ENCODE results near the gene TBX2. TPM values are rescaled to one million over a fixed set of nuclear protein-coding genes. Genes with fewer than 3 reads are reported as not detected.

The TBX2 gene
- total and polyA plus RNA-seq, 10 of the 15 experiments (the other 5 are each of a cell fraction or from before 2014, with no cell fraction given) = 0.13 TPM; not detected in 9

DNA sequence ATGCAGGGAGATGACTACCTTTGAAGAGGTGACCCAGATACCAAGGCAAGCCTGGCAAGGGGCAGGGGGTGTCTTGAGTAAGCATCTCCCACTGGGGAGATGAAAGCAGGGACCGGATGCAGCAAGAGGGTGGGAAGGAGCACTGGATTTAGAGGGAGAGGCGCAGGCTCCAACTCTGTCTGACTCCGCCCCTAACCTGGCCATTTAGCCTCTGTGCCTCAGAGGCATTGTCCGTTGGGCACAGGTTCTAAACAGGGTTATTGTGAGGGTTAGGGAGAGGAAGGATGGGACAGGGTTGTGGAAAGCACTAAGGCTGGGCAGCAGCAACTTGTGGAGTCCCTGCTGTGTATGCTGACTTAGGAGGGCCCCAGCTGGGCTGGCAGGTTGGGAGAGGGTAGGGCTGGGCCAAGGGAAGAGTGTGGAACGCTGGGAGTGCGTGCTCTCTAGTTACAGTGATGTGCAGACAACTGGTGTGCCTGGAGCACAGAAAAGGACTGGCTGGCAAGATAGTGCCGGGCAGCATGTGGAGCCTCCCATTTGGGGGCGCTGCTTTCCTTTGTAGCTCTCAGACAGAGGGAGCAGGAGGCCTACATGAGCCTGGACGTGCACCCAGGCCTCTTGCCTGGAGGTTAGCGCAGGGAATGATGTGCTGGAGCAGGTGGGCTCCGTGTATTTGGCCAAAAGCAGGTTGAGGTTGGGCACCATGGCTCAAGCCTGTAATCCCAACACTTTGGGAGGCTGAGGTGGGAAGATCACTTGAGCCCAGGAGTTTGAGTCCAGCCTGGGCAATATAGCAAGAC lies 26.2 kb downstream of the TBX2 start:
- no peaks in the 10 kb centered on the region; the same call in 2 of the 3 replicates for H3K9me3 ChIP-seq (replicated peaks; ENCODE audit: control insufficient read depth, insufficient read depth, low read length)
- in situ Hi-C loops (cut with MboI) = no loop called here
- POLR2A ChIA-PET = no interaction called here
- ATAC-seq (no peak), DNase-seq (ENCODE audit: low read depth, low spot score) (no peak), FAIRE-seq (no peak)
- 11% methylated on average over 11 of the region's 11 CpGs for WGBS (ENCODE audit: insufficient coverage, insufficient replicate concordance, low lambda C conversion rate, missing lambda C conversion rate)
- intact Hi-C loops (cut with micrococcal nuclease; ENCODE audit: unreplicated experiment) = no loop called here
- no TSS peak for BruUV-seq (replicated peaks)
- H3K4me3 ChIP-seq = no peak overlapping the region
- no peak overlapping the region for H2AFZ ChIP-seq (ENCODE audit: control insufficient read depth, low read depth, low read length)
- SMC1A ChIA-PET (ENCODE audit: uncharacterized antibody, unreplicated experiment) = interaction anchor here (1.2 kb wide), 1 partner anchor 125 kb away, joined by 4 read pairs; no protein-coding TSS in a partner anchor
- H3K27ac ChIP-seq (ENCODE audit: control insufficient read depth, insufficient read depth) = no peak overlapping the region
- no peaks in the 10 kb centered on the region for H3K36me3 ChIP-seq (ENCODE audit: control insufficient read depth in 2 of 2, insufficient read depth in 2 of 2, low read length in 1 of 2)
- H3K9ac ChIP-seq (ENCODE audit: control insufficient read depth, insufficient read depth, low read length) = no peak overlapping the region
- H3K4me1 ChIP-seq (ENCODE audit: control insufficient read depth, insufficient read depth, low read length) = no peaks in the 10 kb centered on the region
- CTCF ChIA-PET = interaction anchor here (2.7 kb wide), 1 partner anchor 13 kb away, joined by 11 read pairs; no protein-coding TSS in a partner anchor
- H3K27me3 ChIP-seq (replicated peaks in 1 of 2; ENCODE audit: control insufficient read depth in 2 of 2, insufficient read depth in 2 of 2, low read length in 1 of 2) = no peaks in the 10 kb centered on the region; a peak in 3 of 4 replicates
- no peaks in the 10 kb centered on the region for H4K20me1 ChIP-seq (ENCODE audit: control insufficient read depth, insufficient read depth)
- H3K4me2 ChIP-seq (ENCODE audit: control insufficient read depth, insufficient read depth) = no peak overlapping the region
- RAD21 ChIA-PET (ENCODE audit: unreplicated experiment) = no interaction called here
- TF ChIP-seq, protein P1, sequence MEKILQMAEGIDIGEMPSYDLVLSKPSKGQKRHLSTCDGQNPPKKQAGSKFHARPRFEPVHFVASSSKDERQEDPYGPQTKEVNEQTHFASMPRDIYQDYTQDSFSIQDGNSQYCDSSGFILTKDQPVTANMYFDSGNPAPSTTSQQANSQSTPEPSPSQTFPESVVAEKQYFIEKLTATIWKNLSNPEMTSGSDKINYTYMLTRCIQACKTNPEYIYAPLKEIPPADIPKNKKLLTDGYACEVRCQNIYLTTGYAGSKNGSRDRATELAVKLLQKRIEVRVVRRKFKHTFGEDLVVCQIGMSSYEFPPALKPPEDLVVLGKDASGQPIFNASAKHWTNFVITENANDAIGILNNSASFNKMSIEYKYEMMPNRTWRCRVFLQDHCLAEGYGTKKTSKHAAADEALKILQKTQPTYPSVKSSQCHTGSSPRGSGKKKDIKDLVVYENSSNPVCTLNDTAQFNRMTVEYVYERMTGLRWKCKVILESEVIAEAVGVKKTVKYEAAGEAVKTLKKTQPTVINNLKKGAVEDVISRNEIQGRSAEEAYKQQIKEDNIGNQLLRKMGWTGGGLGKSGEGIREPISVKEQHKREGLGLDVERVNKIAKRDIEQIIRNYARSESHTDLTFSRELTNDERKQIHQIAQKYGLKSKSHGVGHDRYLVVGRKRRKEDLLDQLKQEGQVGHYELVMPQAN (conservative IDR thresholded peaks at IDR 0.05) = 0 out of 2 replicates have a peak, but pooled peaks have one; percentile 6
- TF ChIP-seq SUZ12 (IDR thresholded peaks at IDR 0.05; ENCODE audit: unreplicated experiment) (no peak), ZBTB4 (CRISPR knock-in tag; IDR thresholded peaks at IDR 0.05) (no peak), ETV6 (conservative IDR thresholded peaks at IDR 0.05 in 1 of 2, IDR thresholded peaks at IDR 0.05 in 1 of 2; ENCODE audit: borderline replicate concordance in 1 of 2, low read depth in 1 of 2) (0 out of 4 replicates have a peak, but pooled peaks of 1 of the 2 experiments have one; percentile 9), POLR2A (IDR thresholded peaks at IDR 0.05; ENCODE audit: low read depth, low read length) (no peak), IRF3 (IDR thresholded peaks at IDR 0.05) (no peak)
- no peaks in the 10 kb centered on the region for H3K79me2 ChIP-seq (ENCODE audit: control insufficient read depth, insufficient read depth, low read length)
